K562 (cell line): ENCODE measurements around the gene PRR5. TPM values are rescaled to one million over a fixed set of nuclear protein-coding genes. Genes with fewer than 3 reads are reported as not detected.

Experiments used
- ATAC-seq: fragments of 200-7000 bp; cut with Tn5 transposase; 3 replicates; pipeline ENCODE4 v1.9.1; 2020; ENCODE audit warnings: moderate library complexity
- BruUV-seq: library from RNA; stranded (reverse); fragments of 400-500 nt; replicated peaks from 2 replicates; lab custom pipeline; 2021; lab: Mats Ljungman, UMichigan
- CTCF ChIA-PET: fragments of 300-600 bp; formaldehyde crosslinking; extraction: SDS; loops from one replicate; lab custom pipeline; 2021; ENCODE audit warnings: low intra/inter-chr PET ratio; lab: Yijun Ruan, JAX
- POLR2A ChIA-PET: fragments of 300-600, 350-650 bp; sonication (Branson Sonifier 250); formaldehyde crosslinking; extraction: SDS; loops from one replicate; lab custom pipeline; 2021; ENCODE audit warnings: antibody characterized with exemption, inconsistent platforms; lab: Yijun Ruan, JAX
- DNase-seq, 4 experiments: peaks; one replicate each; pipeline versions ENCODE4 v3.0.0 to v3.0.0-alpha.2; 2011 to 2018; ENCODE audit warnings: low spot score in 3 of 4, mixed read lengths in 3 of 4; ENCODE audit errors: extremely low read depth in 1 of 4
- FAIRE-seq: peaks from 2 replicates; lab custom pipeline; 2011; peaks lifted over from hg19 to GRCh38; lab: Jason Lieb, UNC
- H2AFZ ChIP-seq: 2 replicates; pipeline ENCODE4 v1.6.0; 2011; ENCODE audit warnings: low read depth, low read length, control low read depth, inconsistent platforms
- H3K27ac ChIP-seq: fragments of 200-600 bp; 3 replicates; pipeline ENCODE4 v1.8.0; 2011; ENCODE audit warnings: low read depth, mild to moderate bottlenecking, control low read depth, inconsistent platforms, low read length, moderate library complexity, mixed read lengths; ENCODE audit errors: extremely low read depth
- H3K27me3 ChIP-seq, 2 experiments: fragments of 300-600 bp in 1 of 2; 2 replicates in 1 of 2; 3 replicates in 1 of 2; pipeline versions ENCODE4 v1.6.0 to v1.8.0; 2011; ENCODE audit warnings: inconsistent platforms in 2 of 2, low read length in 2 of 2, mild to moderate bottlenecking in 1 of 2, mixed read lengths in 1 of 2, moderate library complexity in 1 of 2; ENCODE audit not compliant: control insufficient read depth in 2 of 2, insufficient read depth in 2 of 2
- H3K36me3 ChIP-seq: fragments of 300-600 bp; 3 replicates; pipeline ENCODE4 v1.8.0; 2011; ENCODE audit warnings: mild to moderate bottlenecking, low read length, inconsistent platforms; ENCODE audit not compliant: control insufficient read depth, insufficient read depth
- H3K4me1 ChIP-seq, 2 experiments: fragments of 200-600 bp in 1 of 2; replicated peaks in 1 of 2; 2 replicates in 1 of 2; 3 replicates in 1 of 2; pipeline versions ENCODE4 v1.5.1 to v1.8.0; 2011; ENCODE audit warnings: inconsistent platforms in 2 of 2, low read length in 2 of 2, mild to moderate bottlenecking in 1 of 2, mixed read lengths in 1 of 2, moderate library complexity in 1 of 2; ENCODE audit not compliant: control insufficient read depth in 2 of 2, insufficient read depth in 2 of 2
- H3K4me2 ChIP-seq: 2 replicates; pipeline ENCODE4 v1.6.1; 2011; ENCODE audit warnings: low read length, control low read depth, inconsistent platforms, mixed read lengths; ENCODE audit not compliant: insufficient read depth
- H3K4me3 ChIP-seq: fragments of 200-600 bp; sonication (generic), shearing (Covaris generic); 2 replicates; pipeline ENCODE4 v1.5.1; 2016; ENCODE audit warnings: control low read depth, inconsistent platforms
- H3K79me2 ChIP-seq: fragments of 200-600 bp; 3 replicates; pipeline ENCODE4 v1.8.0; 2011; ENCODE audit warnings: low read length, inconsistent platforms; ENCODE audit not compliant: control insufficient read depth, insufficient read depth
- H3K9ac ChIP-seq, 2 experiments: 2 replicates each; pipeline versions ENCODE4 v1.6.0 to v1.6.1; 2011; ENCODE audit warnings: low read depth in 2 of 2, low read length in 2 of 2, control low read depth in 1 of 2, inconsistent platforms in 1 of 2, mild to moderate bottlenecking in 1 of 2, mixed read lengths in 1 of 2; ENCODE audit not compliant: insufficient read depth in 1 of 2
- H3K9me1 ChIP-seq: one replicate; pipeline ENCODE4 v1.6.0; 2011; ENCODE audit warnings: inconsistent platforms, mild to moderate bottlenecking, low read length, moderate library complexity; ENCODE audit not compliant: control insufficient read depth, insufficient read depth
- H3K9me3 ChIP-seq: replicated peaks from 2 replicates; pipeline ENCODE4 v1.5.1; 2011; ENCODE audit warnings: low read depth, low read length, inconsistent platforms; ENCODE audit not compliant: control insufficient read depth, insufficient read depth
- H4K20me1 ChIP-seq: replicated peaks from 2 replicates; pipeline ENCODE4 v1.6.1; 2011; ENCODE audit warnings: low read length, inconsistent platforms, mixed read lengths; ENCODE audit not compliant: control insufficient read depth, insufficient read depth
- DNMT1 ChIP-seq: fragments of 450-650 bp; IDR thresholded peaks from 2 replicates; pipeline ENCODE4 v1.6.1; 2016; ENCODE audit warnings: antibody characterized with exemption, mild to moderate bottlenecking
- NFIC ChIP-seq: fragments of 450-650 bp; IDR thresholded peaks from 2 replicates; pipeline ENCODE4 v1.6.1; 2017; ENCODE audit warnings: mild to moderate bottlenecking, inconsistent platforms
- SAFB2 ChIP-seq: fragments of 200-400 bp; formaldehyde crosslinking; IDR thresholded peaks from 2 replicates; pipeline ENCODE4 v1.6.1; 2018; ENCODE audit warnings: borderline replicate concordance, low read length, low read depth, moderate library complexity; ENCODE audit not compliant: severe bottlenecking
- TBL1XR1 ChIP-seq, 2 experiments: IDR thresholded peaks; 2 replicates each; pipeline ENCODE4 v1.6.1; 2012; ENCODE audit warnings: improper control_type of control experiment in 2 of 2, low read length in 2 of 2, mild to moderate bottlenecking in 1 of 2
- TCF15 ChIP-seq: fragments of 250-450 bp; sonication (Bioruptor Pico); IDR thresholded peaks from 2 replicates; pipeline ENCODE4 v1.8.0; 2022; ENCODE audit warnings: moderate library complexity, mild to moderate bottlenecking, inconsistent platforms
- ZNF511 ChIP-seq: sonication (generic); formaldehyde crosslinking; IDR thresholded peaks from 2 replicates; pipeline ENCODE4 v1.8.0; 2022; ENCODE audit warnings: mild to moderate bottlenecking, missing genetic modification reagents
- WGBS: fragments of 100-300 bp; shearing (Covaris generic); methylation state at CpG from one replicate; pipeline ENCODE4 v1.1.6; 2016; ENCODE audit warnings: low coverage, mixed read lengths; ENCODE audit not compliant: insufficient coverage; ENCODE audit errors: missing lambda C conversion rate; 5-methylcytosine and 5-hydroxymethylcytosine counted together
- in situ Hi-C: fragments of 300-500 bp; cut with MboI; formaldehyde crosslinking; loops from 4 replicates; pipeline ENCODE4 v1.15.0; 2018; ENCODE audit warnings: inconsistent platforms, mixed read lengths
- intact Hi-C: fragments of 100-400 bp; cut with micrococcal nuclease; formaldehyde crosslinking; loops from 2 replicates; pipeline ENCODE4 v1.14.2; 2022
- polyA plus RNA-seq, 8 experiments: library from polyadenylated mRNA; depleted of rRNA in 4 of 8; stranded (reverse) in 5 of 8; unstranded in 3 of 8; fragments of >200 nt; fragmentation: Nextera tagmentation in 2 of 8; fragmentation: Illumina TruSeq in 1 of 8; extraction: Ambion mirVana in 2 of 8; extraction: Trizol in 1 of 8; gene quantifications; 2 replicates each; pipeline versions ENCODE4 v1.2.1 to v1.2.3, GENCODE V29; 2011 to 2014; ENCODE audit warnings: inconsistent platforms in 1 of 8, missing spikeins in 1 of 8
- total RNA-seq, 7 experiments: library from RNA; depleted of rRNA in 6 of 7; stranded (reverse); fragments of >200 nt in 6 of 7; fragmentation: Illumina TruSeq in 2 of 7; extraction: Trizol in 2 of 7; gene quantifications; 2 replicates each; pipeline versions ENCODE4 v1.2.1 to v1.2.3, GENCODE V29; 2011 to 2021; ENCODE audit warnings: low replicate concordance in 1 of 7

The PRR5 gene
- total and polyA plus RNA-seq, 9 of the 15 experiments (the other 6 are each of a cell fraction or from before 2014, with no cell fraction given), result 0.13 to 21.0 (median 7.5) TPM

GRCh38 chr22:44758344-44758973 is 56.5 kb downstream of the PRR5 start:
- Histone ChIP-seq H4K20me1 (0 out of 2 replicates have a peak, but pooled peaks cover 4% of the 10 kb centered on the region), H3K9me1 (no peaks in the 10 kb centered on the region), H3K27me3 (peaks cover 7 to 38% of the 10 kb centered on the region in 2 experiments; a peak in 3 of 5 replicates), H3K27ac (no peak overlapping the region), H3K4me3 (no peak overlapping the region), H3K79me2 (no peaks in the 10 kb centered on the region), H3K9me3 (no peaks in the 10 kb centered on the region), H3K9ac (no peak overlapping the region), H2AFZ (no peak overlapping the region), H3K4me1 (peaks cover 0 to under 1% of the 10 kb centered on the region in 2 experiments; a peak in 1 of 5 replicates), H3K4me2 (no peak overlapping the region), H3K36me3 (no peaks in the 10 kb centered on the region)
- BruUV-seq, result no TSS peak
- 4% methylated on average over 8 of the region's 11 CpGs for WGBS
- ChIA-PET CTCF (no interaction called here), POLR2A (no interaction called here)
- intact Hi-C loops, result no loop called here
- FAIRE-seq (no peak), ATAC-seq (no peak), DNase-seq (no peak)
- in situ Hi-C loops, result no loop called here
- TF ChIP-seq TBL1XR1 (IDR thresholded peaks at IDR 0.05; ENCODE audit: low read length in 2 of 2), result no peak
- TF ChIP-seq NFIC, result peak; percentile 44; the same call in 1 of the 2 replicates

- intact Hi-C loops, result no loop called here
- Histone ChIP-seq H3K9ac (no peak overlapping the region), H3K4me2 (no peak overlapping the region), H3K27me3 (peaks cover 8 to 34% of the 10 kb centered on the region in 2 experiments; a peak in 3 of 5 replicates), H3K27ac (no peak overlapping the region), H3K9me1 (no peaks in the 10 kb centered on the region), H2AFZ (no peak overlapping the region), H3K4me3 (no peak overlapping the region), H3K36me3 (no peaks in the 10 kb centered on the region), H3K9me3 (no peaks in the 10 kb centered on the region), H3K79me2 (no peaks in the 10 kb centered on the region), H3K4me1 (no peaks in the 10 kb centered on the region; a peak in 1 of 5 replicates), H4K20me1 (0 out of 2 replicates have a peak, but pooled peaks cover 4% of the 10 kb centered on the region)
- no peak for FAIRE-seq
- 2% methylated on average over 6 of the region's 6 CpGs for WGBS
- DNase-seq, result no peak
- no peak for ATAC-seq
- in situ Hi-C loops, result no loop called here
- ChIA-PET POLR2A (no interaction called here), CTCF (no interaction called here)
- TF ChIP-seq TCF15 (CRISPR knock-in tag) (no peak), ZNF511 (CRISPR knock-in tag) (no peak), DNMT1 (no peak), SAFB2 (no peak)
- BruUV-seq, result no TSS peak
These were observed 57.0 kb downstream of the PRR5 start for GRCh38 chr22:44759001-44759400.
